Uterus (tissue), 2 donors: ENCODE measurements around the gene TRPV5.

ENCODE experiments used
- CTCF ChIP-seq, 4 experiments: fragments of 200-600 bp in 2 of 4; fragments of 450-650 bp in 2 of 4; sonication (generic) in 2 of 4; IDR thresholded peaks; one replicate each; pipeline ENCODE4 v1.5.1; 2016 to 2019; ENCODE audit warnings: antibody characterized with exemption in 4 of 4, mild to moderate bottlenecking in 2 of 4, moderate library complexity in 1 of 4
- POLR2A ChIP-seq, 2 donors: fragments of 450-650 bp; IDR thresholded peaks; one replicate each; pipeline ENCODE4 v1.6.1; 2016; ENCODE audit warnings: antibody characterized with exemption in 2 of 2, mild to moderate bottlenecking in 1 of 2, moderate library complexity in 1 of 2

DNA sequence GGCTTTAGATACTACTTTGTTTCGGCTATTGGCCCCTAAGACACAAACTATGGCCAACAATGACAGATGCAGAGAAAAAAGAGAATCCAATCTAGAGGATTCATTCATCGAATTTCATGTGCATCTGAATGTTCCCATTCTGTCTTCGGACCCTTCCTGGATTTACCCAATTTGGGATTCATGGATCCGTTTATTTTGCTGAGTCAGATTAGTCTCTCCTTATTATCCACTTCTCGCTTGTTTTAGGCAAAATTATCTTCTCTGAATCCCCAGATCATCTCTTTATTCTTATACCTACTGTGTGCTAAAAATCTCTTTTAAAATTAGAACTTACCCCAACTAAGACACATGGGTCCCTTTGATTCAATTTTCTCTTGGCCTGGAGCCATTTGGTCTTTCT lies 54.5 kb downstream of the TRPV5 start:
- TF ChIP-seq CTCF (IDR thresholded peaks at IDR 0.05): no peak
- TF ChIP-seq POLR2A (IDR thresholded peaks at IDR 0.05): no peak
